Lower lobe of right lung (tissue), 2 donors: ENCODE data around the gene GSAP. TPM values are rescaled to one million over a fixed set of nuclear protein-coding genes. Genes with fewer than 3 reads are reported as not detected.

Source experiments
- ATAC-seq, 2 donors: fragments of 200-7000 bp; cut with Tn5 transposase; one replicate each; pipeline ENCODE4 v1.9.1; 2020 to 2022; ENCODE audit warnings: mild to moderate bottlenecking in 2 of 2, moderate library complexity in 2 of 2
- DNase-seq: peaks from one replicate; pipeline ENCODE4 v3.0.0-alpha.2; 2020
- H3K27ac ChIP-seq: fragments of 200-600 bp; one replicate; pipeline ENCODE4 v1.8.0; 2022
- H3K27me3 ChIP-seq: fragments of 200-600 bp; one replicate; pipeline ENCODE4 v1.8.0; 2022; ENCODE audit warnings: low read depth
- H3K36me3 ChIP-seq: fragments of 200-600 bp; one replicate; pipeline ENCODE4 v1.8.0; 2022; ENCODE audit warnings: mild to moderate bottlenecking
- H3K4me1 ChIP-seq: fragments of 200-600 bp; one replicate; pipeline ENCODE4 v1.8.0; 2022
- H3K4me3 ChIP-seq: fragments of 200-600 bp; one replicate; pipeline ENCODE4 v1.8.0; 2022; ENCODE audit warnings: mild to moderate bottlenecking
- H3K9me3 ChIP-seq: fragments of 200-600 bp; one replicate; pipeline ENCODE4 v1.8.0; 2022
- intact Hi-C: fragments of 100-400 bp; cut with DNase I; formaldehyde crosslinking; loops from one replicate; pipeline ENCODE4 v1.11.0; 2022
- total RNA-seq: library from RNA; stranded (reverse); fragmentation: NEBNext Ultra II Directional; extraction: Animal tissue kit (Norgen Biotek cat#: 25700); gene quantifications from one replicate; pipeline ENCODE4 v1.2.1, GENCODE V29; 2021
- TF ChIP-seq, protein P1 (sequence below): fragments of 200-600 bp; IDR thresholded peaks from one replicate; pipeline ENCODE4 v1.8.0; 2022; ENCODE audit warnings: antibody characterized with exemption, mild to moderate bottlenecking
- donor health status: DM: no; HTN: yes; CAD: no; lungs with severe emphysema.

Gene GSAP
- total RNA-seq, 1 donor from 2014 or later = 80.0 TPM

DNA sequence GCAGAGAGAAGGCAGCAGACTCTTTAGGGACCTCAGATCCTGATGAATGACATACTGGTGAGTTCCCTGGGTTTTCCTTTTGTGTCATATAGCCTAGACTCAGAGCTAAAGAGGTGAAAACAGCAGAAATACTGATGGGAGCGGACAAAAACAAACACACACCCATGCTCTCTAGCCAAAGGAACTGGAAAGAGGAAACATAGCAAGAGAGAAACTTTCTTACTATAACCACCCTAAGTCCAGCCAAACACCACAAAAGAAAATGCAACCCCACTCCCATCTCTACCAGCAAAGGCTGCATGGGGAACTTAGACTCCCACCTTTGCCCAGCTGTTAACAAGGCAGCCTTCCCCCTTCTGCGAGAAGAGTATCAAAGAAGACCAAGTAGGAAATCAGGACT lies 16.3 kb downstream of the GSAP start:
- Histone ChIP-seq H3K36me3 (no peaks in the 10 kb centered on the region), H3K27ac (no peak overlapping the region), H3K9me3 (no peaks in the 10 kb centered on the region), H3K4me3 (no peak overlapping the region), H3K4me1 (peaks cover 27% of the 10 kb centered on the region), H3K27me3 (no peaks in the 10 kb centered on the region)
- ATAC-seq = peak in 1 of 2 donors; percentile 31
- intact Hi-C loops = no loop called here
- DNase-seq = no peak
- TF ChIP-seq, protein P1, sequence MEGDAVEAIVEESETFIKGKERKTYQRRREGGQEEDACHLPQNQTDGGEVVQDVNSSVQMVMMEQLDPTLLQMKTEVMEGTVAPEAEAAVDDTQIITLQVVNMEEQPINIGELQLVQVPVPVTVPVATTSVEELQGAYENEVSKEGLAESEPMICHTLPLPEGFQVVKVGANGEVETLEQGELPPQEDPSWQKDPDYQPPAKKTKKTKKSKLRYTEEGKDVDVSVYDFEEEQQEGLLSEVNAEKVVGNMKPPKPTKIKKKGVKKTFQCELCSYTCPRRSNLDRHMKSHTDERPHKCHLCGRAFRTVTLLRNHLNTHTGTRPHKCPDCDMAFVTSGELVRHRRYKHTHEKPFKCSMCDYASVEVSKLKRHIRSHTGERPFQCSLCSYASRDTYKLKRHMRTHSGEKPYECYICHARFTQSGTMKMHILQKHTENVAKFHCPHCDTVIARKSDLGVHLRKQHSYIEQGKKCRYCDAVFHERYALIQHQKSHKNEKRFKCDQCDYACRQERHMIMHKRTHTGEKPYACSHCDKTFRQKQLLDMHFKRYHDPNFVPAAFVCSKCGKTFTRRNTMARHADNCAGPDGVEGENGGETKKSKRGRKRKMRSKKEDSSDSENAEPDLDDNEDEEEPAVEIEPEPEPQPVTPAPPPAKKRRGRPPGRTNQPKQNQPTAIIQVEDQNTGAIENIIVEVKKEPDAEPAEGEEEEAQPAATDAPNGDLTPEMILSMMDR = no peak

DNA sequence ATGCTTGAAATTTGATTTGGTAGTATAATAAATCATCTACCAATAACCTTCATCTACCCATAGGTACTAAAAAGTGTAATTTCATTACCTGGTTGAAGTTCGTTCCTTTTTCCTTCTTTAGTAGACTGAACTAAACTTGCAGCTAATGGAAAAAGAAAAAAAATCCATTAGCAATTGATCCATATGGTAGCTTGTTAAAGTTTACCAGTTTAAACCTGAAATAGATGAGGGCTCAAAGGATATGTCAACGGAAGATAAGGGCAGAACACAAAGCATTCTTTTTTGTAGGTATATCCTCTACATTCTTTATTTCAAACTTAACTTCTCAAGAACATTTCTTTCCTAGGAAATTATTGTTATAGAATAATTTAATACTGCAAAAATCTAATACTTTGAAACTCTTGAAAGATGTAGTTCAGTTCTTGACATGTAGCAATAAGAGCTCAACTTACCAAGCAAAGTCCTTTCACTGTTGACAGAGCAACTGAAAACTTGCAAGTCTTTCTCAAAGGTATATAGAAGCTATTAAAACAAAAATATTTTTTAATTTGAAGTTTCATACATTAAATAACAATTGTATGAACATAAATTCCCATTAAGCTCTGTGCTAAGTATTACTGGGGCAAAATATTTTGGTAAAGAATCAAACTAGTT lies 19.1 kb downstream of the GSAP start:
- no peaks in the 10 kb centered on the region for H3K9me3 ChIP-seq
- H3K27me3 ChIP-seq = no peaks in the 10 kb centered on the region
- TF ChIP-seq, protein P1 = no peak
- intact Hi-C loops = no loop called here
- H3K27ac ChIP-seq = no peak overlapping the region
- DNase-seq (no peak), ATAC-seq (no peak)
- H3K4me1 ChIP-seq = peaks cover 8% of the 10 kb centered on the region
- H3K36me3 ChIP-seq = peaks cover 12% of the 10 kb centered on the region
- no peak overlapping the region for H3K4me3 ChIP-seq

DNA sequence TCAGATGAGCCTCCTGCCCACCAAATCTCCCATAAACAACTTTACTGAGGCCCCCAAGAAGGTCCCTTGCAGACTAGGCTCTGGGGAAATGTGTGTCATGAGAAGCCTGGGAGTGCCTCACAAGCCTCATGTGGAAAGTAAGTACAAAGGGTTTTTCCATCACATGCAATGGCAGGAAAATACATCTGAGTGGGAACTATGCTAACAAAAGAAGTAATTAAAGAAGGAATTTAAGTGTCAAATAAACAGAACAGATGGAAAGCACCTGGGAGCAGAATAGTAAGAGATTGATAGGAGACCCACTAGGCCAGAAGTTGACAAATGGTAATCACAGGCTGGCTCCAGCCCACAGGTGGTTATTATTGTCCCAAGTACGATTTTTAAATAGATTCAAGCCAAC lies 20.5 kb downstream of the GSAP start:
- Histone ChIP-seq H3K36me3 (peaks cover 12% of the 10 kb centered on the region), H3K4me3 (no peak overlapping the region), H3K9me3 (no peaks in the 10 kb centered on the region), H3K27me3 (no peaks in the 10 kb centered on the region), H3K4me1 (peaks cover 8% of the 10 kb centered on the region), H3K27ac (no peak overlapping the region)
- TF ChIP-seq, protein P1 = no peak
- intact Hi-C loops = no loop called here
- DNase-seq (no peak), ATAC-seq (peak; percentile 49 to 79)

DNA sequence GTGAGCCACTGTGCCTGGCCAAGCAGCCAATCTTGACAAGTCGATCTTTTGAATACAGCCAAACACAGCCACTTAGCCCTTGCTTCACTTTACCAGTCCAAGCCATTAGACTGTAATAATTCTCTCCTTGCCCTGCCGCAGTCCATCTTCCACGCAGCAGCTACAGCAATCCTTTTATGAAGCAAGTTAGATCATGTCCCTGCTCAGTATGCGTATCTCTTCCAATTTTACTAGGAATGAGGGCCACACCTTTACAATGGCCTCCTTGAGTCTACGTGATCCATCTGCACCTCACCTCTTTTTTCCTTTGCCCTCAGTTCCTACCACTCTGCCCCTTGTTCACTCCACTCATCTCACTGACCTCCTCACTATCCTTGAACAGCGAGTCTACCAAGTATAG lies 22.2 kb downstream of the GSAP start:
- Histone ChIP-seq H3K27ac (no peak overlapping the region), H3K4me1 (no peaks in the 10 kb centered on the region), H3K9me3 (no peaks in the 10 kb centered on the region), H3K4me3 (no peak overlapping the region), H3K36me3 (peaks cover 12% of the 10 kb centered on the region), H3K27me3 (no peaks in the 10 kb centered on the region)
- no peak for ATAC-seq
- DNase-seq = no peak
- intact Hi-C loops = no loop called here
- TF ChIP-seq, protein P1 = no peak

- ATAC-seq (peak in 1 of 2 donors; percentile 20), DNase-seq (no peak)
- intact Hi-C loops = no loop called here
- TF ChIP-seq, protein P1 = no peak
- no peak overlapping the region for H3K27ac ChIP-seq
- peaks cover 3% of the 10 kb centered on the region for H3K4me1 ChIP-seq
- no peaks in the 10 kb centered on the region for H3K9me3 ChIP-seq
- no peaks in the 10 kb centered on the region for H3K27me3 ChIP-seq
- peaks cover 12% of the 10 kb centered on the region for H3K36me3 ChIP-seq
- H3K4me3 ChIP-seq = no peak overlapping the region
These were observed 22.9 kb downstream of the GSAP start for GRCh38 chr7:77393261-77393660.
